Measurements from ENCODE around the gene UQCRC2. TPM values are rescaled to one million over a fixed set of nuclear protein-coding genes. Genes with fewer than 3 reads are reported as not detected.

The UQCRC2 gene
- total and polyA plus RNA-seq, 2 donors (not counting 1 experiment from before 2014, with no cell fraction given): 84.3 to 150 TPM

DNA sequence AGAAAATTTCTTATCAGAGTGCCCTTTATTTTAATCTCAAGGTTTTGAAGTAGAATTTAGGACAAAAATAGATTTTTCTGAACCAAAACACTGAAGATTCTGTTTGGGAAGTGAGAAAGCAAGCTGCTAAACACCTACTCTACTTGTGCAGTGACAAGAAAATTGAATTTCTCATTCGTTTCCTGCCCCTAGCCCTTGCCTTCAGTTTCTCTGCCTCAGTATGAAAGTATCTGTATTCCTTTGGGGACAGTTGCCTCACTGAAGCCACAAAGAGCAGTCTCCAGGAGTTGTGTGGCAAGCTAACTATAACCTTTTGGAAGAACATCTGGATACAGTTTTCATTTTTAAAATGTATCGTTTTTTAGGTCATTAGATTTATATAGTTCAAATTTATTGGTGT, 74.5 kb downstream of the UQCRC2 start:
- Histone ChIP-seq H3K4me1 (ENCODE audit: control insufficient read depth in 2 of 2, insufficient read depth in 2 of 2, low read length in 2 of 2) (peaks cover 5 to 9% of the 10 kb centered on the region in 2 donors), H3K79me2 (ENCODE audit: control insufficient read depth, insufficient read depth, low read length) (peaks cover 48% of the 10 kb centered on the region), H3K9me3 (ENCODE audit: control extremely low read depth in 1 of 3, control insufficient read depth in 2 of 3, insufficient read depth in 1 of 3, low read length in 2 of 3) (no peaks in the 10 kb centered on the region), H3K27me3 (replicated peaks in 1 of 4; ENCODE audit: control extremely low read depth in 1 of 4, control insufficient read depth in 3 of 4, insufficient read depth in 4 of 4, low read length in 3 of 4) (no peaks in the 10 kb centered on the region), H3K9ac (ENCODE audit: low read length) (no peak overlapping the region), H3K4me2 (replicated peaks; ENCODE audit: low read depth, low read length, poor library complexity, severe bottlenecking) (no peak overlapping the region), H3K4me3 (ENCODE audit: control extremely low read depth in 1 of 5, extremely low read depth in 1 of 5, insufficient read depth in 1 of 5, low read depth in 2 of 5, low read length in 4 of 5) (no peak overlapping the region), H3K27ac (ENCODE audit: low read length in 2 of 2) (peak overlapping the region in 1 of 2 donors; percentile 4), H2AFZ (ENCODE audit: insufficient read depth, low read depth, low read length, poor library complexity, severe bottlenecking) (no peak overlapping the region), H4K20me1 (ENCODE audit: control insufficient read depth, insufficient read depth, low read length, poor library complexity, severe bottlenecking) (peaks cover 9% of the 10 kb centered on the region), H3K36me3 (replicated peaks in 1 of 2; ENCODE audit: control extremely low read depth in 1 of 2, control insufficient read depth in 1 of 2, extremely low read depth in 1 of 2, insufficient read depth in 2 of 2, low read length in 1 of 2) (peaks cover 0 to 2% of the 10 kb centered on the region in 2 experiments)
- WGBS (ENCODE audit: insufficient coverage): 0% methylated on average over 1 of the region's 2 CpGs
- intact Hi-C loops (cut with micrococcal nuclease): no loop called here
- H3K4me1 Mint-ChIP-seq: peaks cover 32% of the 10 kb centered on the region
- H3K9me3 Mint-ChIP-seq (ENCODE audit: insufficient read depth): no peaks in the 10 kb centered on the region
- no peaks in the 10 kb centered on the region for H3K27me3 Mint-ChIP-seq
- CTCF ChIA-PET: interaction anchor here (0.7 to 2.8 kb wide), 5 partner anchors 9 to 51 kb away, joined by 3 to 9 read pairs (median 6); partner anchors contain the start of gene PDZD9
- ATAC-seq (ENCODE audit: low read depth): no peak
- TF ChIP-seq, protein P1, sequence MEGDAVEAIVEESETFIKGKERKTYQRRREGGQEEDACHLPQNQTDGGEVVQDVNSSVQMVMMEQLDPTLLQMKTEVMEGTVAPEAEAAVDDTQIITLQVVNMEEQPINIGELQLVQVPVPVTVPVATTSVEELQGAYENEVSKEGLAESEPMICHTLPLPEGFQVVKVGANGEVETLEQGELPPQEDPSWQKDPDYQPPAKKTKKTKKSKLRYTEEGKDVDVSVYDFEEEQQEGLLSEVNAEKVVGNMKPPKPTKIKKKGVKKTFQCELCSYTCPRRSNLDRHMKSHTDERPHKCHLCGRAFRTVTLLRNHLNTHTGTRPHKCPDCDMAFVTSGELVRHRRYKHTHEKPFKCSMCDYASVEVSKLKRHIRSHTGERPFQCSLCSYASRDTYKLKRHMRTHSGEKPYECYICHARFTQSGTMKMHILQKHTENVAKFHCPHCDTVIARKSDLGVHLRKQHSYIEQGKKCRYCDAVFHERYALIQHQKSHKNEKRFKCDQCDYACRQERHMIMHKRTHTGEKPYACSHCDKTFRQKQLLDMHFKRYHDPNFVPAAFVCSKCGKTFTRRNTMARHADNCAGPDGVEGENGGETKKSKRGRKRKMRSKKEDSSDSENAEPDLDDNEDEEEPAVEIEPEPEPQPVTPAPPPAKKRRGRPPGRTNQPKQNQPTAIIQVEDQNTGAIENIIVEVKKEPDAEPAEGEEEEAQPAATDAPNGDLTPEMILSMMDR (IDR thresholded peaks at IDR 0.05): no peak
- TF ChIP-seq EZH2 (IDR thresholded peaks at IDR 0.05; ENCODE audit: borderline replicate concordance, insufficient read depth, low read depth, low read length, poor library complexity, severe bottlenecking): no peak
- peak overlapping the region; percentile 32 for H3K27ac Mint-ChIP-seq
- H3K4me3 Mint-ChIP-seq: no peak overlapping the region
- POLR2A ChIA-PET: no interaction called here
- no peak for DNase-seq

DNA sequence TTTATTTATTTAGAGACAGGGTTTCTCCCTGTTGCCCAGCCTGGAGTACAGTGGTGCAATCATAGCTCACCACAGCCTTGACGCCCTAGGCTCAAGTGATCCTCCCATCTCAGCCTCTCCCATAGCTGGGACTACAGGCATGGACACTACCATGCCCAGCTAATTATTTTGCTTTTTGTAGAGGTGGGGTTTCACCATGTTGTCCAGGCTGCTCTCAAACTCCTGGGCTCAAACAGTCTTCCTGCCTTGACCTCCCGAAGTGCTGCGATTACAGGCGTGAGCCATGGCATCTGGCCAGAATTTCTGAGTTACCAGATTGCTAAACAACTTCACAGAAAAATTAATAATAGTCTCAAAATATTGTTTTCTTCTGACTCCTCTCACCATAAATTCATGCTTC, 76.5 kb downstream of the UQCRC2 start:
- no peak for TF ChIP-seq EZH2 (IDR thresholded peaks at IDR 0.05; ENCODE audit: borderline replicate concordance, insufficient read depth, low read depth, low read length, poor library complexity, severe bottlenecking)
- TF ChIP-seq, protein P1 (IDR thresholded peaks at IDR 0.05): no peak
- Histone ChIP-seq H4K20me1 (ENCODE audit: control insufficient read depth, insufficient read depth, low read length, poor library complexity, severe bottlenecking) (peaks cover 7% of the 10 kb centered on the region), H3K9me3 (ENCODE audit: control extremely low read depth in 1 of 3, control insufficient read depth in 2 of 3, insufficient read depth in 1 of 3, low read length in 2 of 3) (no peaks in the 10 kb centered on the region), H3K9ac (ENCODE audit: low read length) (no peak overlapping the region), H3K36me3 (replicated peaks in 1 of 2; ENCODE audit: control extremely low read depth in 1 of 2, control insufficient read depth in 1 of 2, extremely low read depth in 1 of 2, insufficient read depth in 2 of 2, low read length in 1 of 2) (peaks cover 0 to 2% of the 10 kb centered on the region in 2 experiments), H3K27me3 (replicated peaks in 1 of 4; ENCODE audit: control extremely low read depth in 1 of 4, control insufficient read depth in 3 of 4, insufficient read depth in 4 of 4, low read length in 3 of 4) (no peaks in the 10 kb centered on the region), H3K4me3 (ENCODE audit: control extremely low read depth in 1 of 5, extremely low read depth in 1 of 5, insufficient read depth in 1 of 5, low read depth in 2 of 5, low read length in 4 of 5) (no peak overlapping the region), H3K79me2 (ENCODE audit: control insufficient read depth, insufficient read depth, low read length) (peaks cover 48% of the 10 kb centered on the region), H2AFZ (ENCODE audit: insufficient read depth, low read depth, low read length, poor library complexity, severe bottlenecking) (no peak overlapping the region), H3K4me2 (replicated peaks; ENCODE audit: low read depth, low read length, poor library complexity, severe bottlenecking) (no peak overlapping the region), H3K4me1 (ENCODE audit: control insufficient read depth in 2 of 2, insufficient read depth in 2 of 2, low read length in 2 of 2) (peaks cover 5 to 9% of the 10 kb centered on the region in 2 donors), H3K27ac (ENCODE audit: low read length in 2 of 2) (no peak overlapping the region)
- H3K4me1 Mint-ChIP-seq: peaks cover 38% of the 10 kb centered on the region
- DNase-seq (no peak), ATAC-seq (ENCODE audit: low read depth) (no peak)
- ChIA-PET CTCF (interaction anchor here (0.6 to 2.1 kb wide), 4 partner anchors 20 to 267 kb away, joined by 3 to 9 read pairs (median 4); no protein-coding TSS in a partner anchor), POLR2A (no interaction called here)
- WGBS (ENCODE audit: insufficient coverage): 100% methylated on average over 3 of the region's 4 CpGs
- H3K27me3 Mint-ChIP-seq: no peaks in the 10 kb centered on the region
- no peak overlapping the region for H3K27ac Mint-ChIP-seq
- H3K9me3 Mint-ChIP-seq (ENCODE audit: insufficient read depth): no peaks in the 10 kb centered on the region
- intact Hi-C loops (cut with micrococcal nuclease): loop anchor here (5.0 kb wide), 1 partner anchor 48 kb away; no protein-coding TSS in a partner anchor
- H3K4me3 Mint-ChIP-seq: no peak overlapping the region
